Neuronal stem cell (in vitro differentiated cells): ENCODE results near the gene MYPN.

Source experiments
- DNase-seq: peaks from one replicate; pipeline ENCODE4 v3.0.0-alpha.2; 2013; ENCODE audit warnings: low spot score
- H2AFZ ChIP-seq: one replicate; pipeline ENCODE4 v1.6.1; 2013; ENCODE audit warnings: mild to moderate bottlenecking, low read length, inconsistent platforms
- H2AK5ac ChIP-seq: 2 replicates; pipeline ENCODE4 v1.6.1; 2013; ENCODE audit warnings: low read depth, mild to moderate bottlenecking, inconsistent platforms, low read length, moderate library complexity, mixed read lengths
- H2BK120ac ChIP-seq: 2 replicates; pipeline ENCODE4 v1.6.1; 2013; ENCODE audit warnings: low read depth, mild to moderate bottlenecking, inconsistent platforms, low read length, moderate library complexity, mixed read lengths
- H2BK12ac ChIP-seq: one replicate; pipeline ENCODE4 v1.6.1; 2013; ENCODE audit warnings: low read length, inconsistent platforms
- H2BK15ac ChIP-seq: 2 replicates; pipeline ENCODE4 v1.6.1; 2013; ENCODE audit warnings: mild to moderate bottlenecking, low read length, inconsistent platforms, mixed read lengths
- H2BK5ac ChIP-seq: one replicate; pipeline ENCODE4 v1.6.1; 2013; ENCODE audit warnings: inconsistent platforms, mild to moderate bottlenecking, low read length, moderate library complexity
- H3K14ac ChIP-seq: one replicate; pipeline ENCODE4 v1.6.1; 2013; ENCODE audit warnings: low read length, inconsistent platforms
- H3K18ac ChIP-seq: 2 replicates; pipeline ENCODE4 v1.6.1; 2013; ENCODE audit warnings: low read length, inconsistent platforms
- H3K23ac ChIP-seq: 2 replicates; pipeline ENCODE4 v1.6.1; 2013; ENCODE audit warnings: low read depth, mild to moderate bottlenecking, mixed read lengths, low read length, inconsistent platforms; ENCODE audit not compliant: poor library complexity
- H3K27ac ChIP-seq: replicated peaks from 3 replicates; pipeline ENCODE4 v1.5.1; 2013; ENCODE audit warnings: low read length, inconsistent platforms
- H3K27me3 ChIP-seq, 3 experiments: 2 replicates each; pipeline ENCODE4 v1.6.1; 2013; ENCODE audit warnings: low read length in 3 of 3, mild to moderate bottlenecking in 2 of 3, inconsistent platforms in 1 of 3, low read depth in 1 of 3, mixed read lengths in 1 of 3, moderate library complexity in 1 of 3; ENCODE audit not compliant: control insufficient read depth in 3 of 3, insufficient read depth in 3 of 3
- H3K36me3 ChIP-seq, 2 donors: replicated peaks in 1 of 2; 2 replicates each; pipeline ENCODE4 v1.6.1; 2013; ENCODE audit warnings: low read length in 2 of 2; ENCODE audit not compliant: control insufficient read depth in 2 of 2, insufficient read depth in 2 of 2
- H3K4ac ChIP-seq: 2 replicates; pipeline ENCODE4 v1.6.1; 2013; ENCODE audit warnings: inconsistent platforms, mild to moderate bottlenecking, low read length, moderate library complexity
- H3K4me1 ChIP-seq, 2 donors: 1 replicate in 1 of 2; 2 replicates in 1 of 2; pipeline ENCODE4 v1.6.1; 2013; ENCODE audit warnings: low read length in 2 of 2, low read depth in 1 of 2; ENCODE audit not compliant: control insufficient read depth in 2 of 2, insufficient read depth in 1 of 2
- H3K4me2 ChIP-seq: one replicate; pipeline ENCODE4 v1.6.1; 2013; ENCODE audit warnings: mild to moderate bottlenecking, low read length, inconsistent platforms; ENCODE audit not compliant: insufficient read depth, poor library complexity, severe bottlenecking
- H3K4me3 ChIP-seq, 2 donors: 2 replicates each; pipeline ENCODE4 v1.5.1; 2013; ENCODE audit warnings: low read length in 2 of 2, mild to moderate bottlenecking in 2 of 2, inconsistent platforms in 1 of 2, moderate library complexity in 1 of 2
- H3K79me1 ChIP-seq: one replicate; pipeline ENCODE4 v1.6.1; 2013; ENCODE audit warnings: low read depth, mild to moderate bottlenecking, inconsistent platforms, low read length, moderate library complexity
- H3K9ac ChIP-seq: one replicate; pipeline ENCODE4 v1.6.1; 2013; ENCODE audit warnings: mild to moderate bottlenecking, low read depth, low read length, inconsistent platforms; ENCODE audit not compliant: poor library complexity
- H3K9me3 ChIP-seq, 2 donors: replicated peaks in 1 of 2; 2 replicates each; pipeline versions ENCODE3 to v1.6.1; 2013; ENCODE audit warnings: low read length in 2 of 2, mild to moderate bottlenecking in 2 of 2, inconsistent platforms in 1 of 2, low read depth in 1 of 2, mixed read lengths in 1 of 2, moderate library complexity in 1 of 2; ENCODE audit not compliant: control insufficient read depth in 2 of 2, insufficient read depth in 1 of 2
- H4K8ac ChIP-seq: one replicate; pipeline ENCODE4 v1.6.1; 2013; ENCODE audit warnings: low read depth, mild to moderate bottlenecking, inconsistent platforms, low read length, moderate library complexity
- H4K91ac ChIP-seq: one replicate; pipeline ENCODE4 v1.6.1; 2013; ENCODE audit warnings: low read length, low read depth, mild to moderate bottlenecking, inconsistent platforms; ENCODE audit not compliant: poor library complexity
- WGBS, 2 donors: extraction: QIAGEN DNeasy Blood & Tissue Kit; methylation state at CpG; one replicate each; pipeline ENCODE4 v1.1.7; 2013; ENCODE audit warnings: missing lambda C conversion rate in 2 of 2, mixed read lengths in 1 of 2; ENCODE audit not compliant: insufficient read length in 2 of 2, insufficient replicate concordance in 1 of 2; ENCODE audit errors: extremely low coverage in 2 of 2; 5-methylcytosine and 5-hydroxymethylcytosine counted together

The MYPN gene

GRCh38 chr10:68086011-68086410 lies 23.3 kb upstream of the MYPN start:
- no peak overlapping the region for H3K23ac ChIP-seq
- no peak overlapping the region for H3K18ac ChIP-seq
- no peak overlapping the region for H3K4me2 ChIP-seq
- H3K4me1 ChIP-seq = no peaks in the 10 kb centered on the region
- no peak overlapping the region for H3K14ac ChIP-seq
- H2BK12ac ChIP-seq = no peak overlapping the region
- H2AFZ ChIP-seq = no peak overlapping the region
- H3K27me3 ChIP-seq = peaks cover 0 to 3% (median 0%) of the 10 kb centered on the region in 3 experiments
- WGBS, 2 donors = no CpG with 5 or more reads among the region's 2 CpGs
- no peaks in the 10 kb centered on the region for H3K36me3 ChIP-seq
- H3K4ac ChIP-seq = no peak overlapping the region
- no peak overlapping the region for H4K91ac ChIP-seq
- H4K8ac ChIP-seq = no peak overlapping the region
- no peak overlapping the region for H2BK15ac ChIP-seq
- no peak overlapping the region for H2AK5ac ChIP-seq
- no peak overlapping the region for H3K4me3 ChIP-seq
- H3K27ac ChIP-seq = no peak overlapping the region
- no peaks in the 10 kb centered on the region for H3K9me3 ChIP-seq
- H3K9ac ChIP-seq = no peak overlapping the region
- H3K79me1 ChIP-seq = no peaks in the 10 kb centered on the region
- H2BK5ac ChIP-seq = no peak overlapping the region
- no peak overlapping the region for H2BK120ac ChIP-seq
- no peak for DNase-seq

- H3K14ac ChIP-seq = no peak overlapping the region
- H3K27me3 ChIP-seq = peaks cover 0 to 3% (median 0%) of the 10 kb centered on the region in 3 experiments
- H2BK5ac ChIP-seq = no peak overlapping the region
- no peak overlapping the region for H2BK120ac ChIP-seq
- H2BK12ac ChIP-seq = no peak overlapping the region
- H3K4me2 ChIP-seq = no peak overlapping the region
- H3K36me3 ChIP-seq = no peaks in the 10 kb centered on the region
- H3K4me3 ChIP-seq = no peak overlapping the region
- H3K79me1 ChIP-seq = no peaks in the 10 kb centered on the region
- no peak overlapping the region for H3K4ac ChIP-seq
- no peak overlapping the region for H3K23ac ChIP-seq
- H4K91ac ChIP-seq = no peak overlapping the region
- no peak overlapping the region for H2AFZ ChIP-seq
- H4K8ac ChIP-seq = no peak overlapping the region
- no peaks in the 10 kb centered on the region for H3K4me1 ChIP-seq
- no CpG with 5 or more reads among the region's 7 CpGs for WGBS, 2 donors
- H2AK5ac ChIP-seq = no peak overlapping the region
- H3K18ac ChIP-seq = no peak overlapping the region
- no peak for DNase-seq
- H2BK15ac ChIP-seq = no peak overlapping the region
- H3K9me3 ChIP-seq = no peaks in the 10 kb centered on the region
- no peak overlapping the region for H3K9ac ChIP-seq
- H3K27ac ChIP-seq = no peak overlapping the region
Observed at GRCh38 chr10:68086910-68087684, 22.2 kb upstream of the MYPN start.

- H2AK5ac ChIP-seq = no peak overlapping the region
- H3K23ac ChIP-seq = no peak overlapping the region
- no peak overlapping the region for H2AFZ ChIP-seq
- no peak overlapping the region for H3K27ac ChIP-seq
- H4K8ac ChIP-seq = no peak overlapping the region
- H4K91ac ChIP-seq = no peak overlapping the region
- H3K4me1 ChIP-seq = no peaks in the 10 kb centered on the region
- no peak overlapping the region for H2BK12ac ChIP-seq
- no peak for DNase-seq
- no peak overlapping the region for H2BK120ac ChIP-seq
- H3K14ac ChIP-seq = no peak overlapping the region
- H3K9me3 ChIP-seq = no peaks in the 10 kb centered on the region
- no peaks in the 10 kb centered on the region for H3K79me1 ChIP-seq
- H3K36me3 ChIP-seq = no peaks in the 10 kb centered on the region
- no CpG with 5 or more reads among the region's 2 CpGs for WGBS, 2 donors
- peaks cover 0 to 3% (median 0%) of the 10 kb centered on the region in 3 experiments for H3K27me3 ChIP-seq
- H2BK15ac ChIP-seq = no peak overlapping the region
- H3K9ac ChIP-seq = no peak overlapping the region
- no peak overlapping the region for H3K18ac ChIP-seq
- H2BK5ac ChIP-seq = no peak overlapping the region
- no peak overlapping the region for H3K4me2 ChIP-seq
- H3K4ac ChIP-seq = no peak overlapping the region
- no peak overlapping the region for H3K4me3 ChIP-seq
Observed at GRCh38 chr10:68087685-68088401, 21.4 kb upstream of the MYPN start.

- no peak overlapping the region for H3K14ac ChIP-seq
- no peak overlapping the region for H2BK15ac ChIP-seq
- no CpG with 5 or more reads among the region's 4 CpGs for WGBS, 2 donors
- no peak overlapping the region for H3K4ac ChIP-seq
- no peaks in the 10 kb centered on the region for H3K79me1 ChIP-seq
- H3K9ac ChIP-seq = no peak overlapping the region
- H3K36me3 ChIP-seq = no peaks in the 10 kb centered on the region
- H3K4me2 ChIP-seq = no peak overlapping the region
- no peaks in the 10 kb centered on the region for H3K4me1 ChIP-seq
- no peak overlapping the region for H2BK120ac ChIP-seq
- no peak overlapping the region for H4K8ac ChIP-seq
- H2BK12ac ChIP-seq = no peak overlapping the region
- H3K27me3 ChIP-seq = peaks cover 0 to 3% (median 0%) of the 10 kb centered on the region in 3 experiments
- H2AFZ ChIP-seq = no peak overlapping the region
- no peak overlapping the region for H2BK5ac ChIP-seq
- H4K91ac ChIP-seq = no peak overlapping the region
- H3K27ac ChIP-seq = no peak overlapping the region
- no peak for DNase-seq
- no peaks in the 10 kb centered on the region for H3K9me3 ChIP-seq
- no peak overlapping the region for H3K4me3 ChIP-seq
- H3K18ac ChIP-seq = no peak overlapping the region
- no peak overlapping the region for H2AK5ac ChIP-seq
- H3K23ac ChIP-seq = no peak overlapping the region
Observed at GRCh38 chr10:68088740-68089139, 20.5 kb upstream of the MYPN start.
